PC-9 (cell line): ENCODE results near the gene BUD31.

Source experiments
- EZH2 ChIP-seq: fragments of 200-600 bp; sonication (generic); IDR thresholded peaks from 2 replicates; pipeline ENCODE4 v1.8.0; 2017; ENCODE audit warnings: antibody characterized with exemption, low read depth
- TF ChIP-seq, protein P1 (sequence below): fragments of 200-600 bp; sonication (generic); conservative IDR thresholded peaks from 2 replicates; pipeline ENCODE4 v1.6.1; 2017; ENCODE audit warnings: mixed run types, antibody characterized with exemption, mild to moderate bottlenecking, moderate library complexity

DNA sequence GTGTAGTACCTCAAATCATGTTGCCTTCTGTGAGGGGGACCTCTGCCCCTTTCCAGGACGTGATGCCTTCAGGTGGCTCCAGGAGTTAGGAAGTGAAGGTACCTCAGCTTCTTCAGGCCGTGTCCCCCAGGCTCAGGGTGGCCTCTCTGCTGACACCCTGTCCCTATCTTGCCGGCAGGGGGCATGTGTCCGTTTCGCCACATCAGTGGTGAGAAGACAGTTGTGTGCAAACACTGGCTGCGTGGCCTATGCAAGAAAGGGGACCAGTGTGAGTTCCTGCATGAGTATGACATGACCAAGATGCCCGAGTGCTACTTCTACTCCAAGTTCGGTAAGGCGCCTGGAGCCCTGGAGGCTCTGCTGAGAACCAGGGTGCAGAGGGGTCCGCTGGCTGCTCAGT lies 39.2 kb downstream of the BUD31 start:
- no peak for TF ChIP-seq EZH2
- TF ChIP-seq, protein P1, sequence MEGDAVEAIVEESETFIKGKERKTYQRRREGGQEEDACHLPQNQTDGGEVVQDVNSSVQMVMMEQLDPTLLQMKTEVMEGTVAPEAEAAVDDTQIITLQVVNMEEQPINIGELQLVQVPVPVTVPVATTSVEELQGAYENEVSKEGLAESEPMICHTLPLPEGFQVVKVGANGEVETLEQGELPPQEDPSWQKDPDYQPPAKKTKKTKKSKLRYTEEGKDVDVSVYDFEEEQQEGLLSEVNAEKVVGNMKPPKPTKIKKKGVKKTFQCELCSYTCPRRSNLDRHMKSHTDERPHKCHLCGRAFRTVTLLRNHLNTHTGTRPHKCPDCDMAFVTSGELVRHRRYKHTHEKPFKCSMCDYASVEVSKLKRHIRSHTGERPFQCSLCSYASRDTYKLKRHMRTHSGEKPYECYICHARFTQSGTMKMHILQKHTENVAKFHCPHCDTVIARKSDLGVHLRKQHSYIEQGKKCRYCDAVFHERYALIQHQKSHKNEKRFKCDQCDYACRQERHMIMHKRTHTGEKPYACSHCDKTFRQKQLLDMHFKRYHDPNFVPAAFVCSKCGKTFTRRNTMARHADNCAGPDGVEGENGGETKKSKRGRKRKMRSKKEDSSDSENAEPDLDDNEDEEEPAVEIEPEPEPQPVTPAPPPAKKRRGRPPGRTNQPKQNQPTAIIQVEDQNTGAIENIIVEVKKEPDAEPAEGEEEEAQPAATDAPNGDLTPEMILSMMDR = peak; percentile 60
